A673 (cell line): Measurements from ENCODE around the gene DENND1A. TPM values are rescaled to one million over a fixed set of nuclear protein-coding genes. Genes with fewer than 3 reads are reported as not detected.

ENCODE experiments used
- BruUV-seq: library from RNA; stranded (reverse); fragments of 400-500 nt; replicated peaks from 2 replicates; lab custom pipeline; 2021; lab: Mats Ljungman, UMichigan
- CTCF ChIA-PET: fragments of 300-600 bp; sonication (Branson Sonifier 250); formaldehyde crosslinking; loops from one replicate; lab custom pipeline; 2022; ENCODE audit warnings: antibody characterized with exemption; lab: Charles Lee
- POLR2A ChIA-PET: fragments of 300-600 bp; sonication (Branson Sonifier 250); formaldehyde crosslinking; loops from one replicate; lab custom pipeline; 2022; ENCODE audit warnings: antibody characterized with exemption; ENCODE audit not compliant: low non-redundant PET; lab: Charles Lee
- DNase-seq: peaks from one replicate; pipeline ENCODE4 v3.0.0-alpha.2; 2015; ENCODE audit warnings: low spot score
- H3K27ac ChIP-seq: fragments of 200-600 bp; sonication (generic); 2 replicates; pipeline ENCODE4 v1.5.1; 2016; ENCODE audit warnings: mixed run types, low read depth, mild to moderate bottlenecking, mixed read lengths, antibody characterized with exemption, low read length; ENCODE audit not compliant: poor library complexity, severe bottlenecking
- H3K27me3 ChIP-seq: fragments of 200-600 bp; sonication (generic); replicated peaks from 2 replicates; pipeline ENCODE4 v1.6.1; 2017; ENCODE audit warnings: mixed run types, low read depth, mild to moderate bottlenecking, mixed read lengths, antibody characterized with exemption, low read length; ENCODE audit not compliant: insufficient read depth, poor library complexity
- H3K36me3 ChIP-seq: fragments of 200-600 bp; sonication (generic); 2 replicates; pipeline ENCODE4 v1.6.1; 2016; ENCODE audit warnings: mixed run types, mild to moderate bottlenecking, mixed read lengths, antibody characterized with exemption, low read length; ENCODE audit not compliant: insufficient read depth, poor library complexity, severe bottlenecking
- H3K4me1 ChIP-seq: fragments of 200-600 bp; sonication (generic); 2 replicates; pipeline ENCODE4 v1.6.1; 2017; ENCODE audit warnings: mixed run types, mild to moderate bottlenecking, mixed read lengths, antibody characterized with exemption, low read length; ENCODE audit not compliant: insufficient read depth, poor library complexity, severe bottlenecking
- H3K4me3 ChIP-seq: fragments of 200-600 bp; sonication (generic); 2 replicates; pipeline ENCODE4 v1.5.1; 2016; ENCODE audit warnings: low read depth, mixed run types, mild to moderate bottlenecking, mixed read lengths, low read length; ENCODE audit not compliant: poor library complexity, severe bottlenecking
- H3K9me3 ChIP-seq: fragments of 200-600 bp; sonication (generic); 2 replicates; pipeline ENCODE4 v1.6.1; 2016; ENCODE audit warnings: mixed run types, low read depth, mild to moderate bottlenecking, mixed read lengths, antibody characterized with exemption, low read length; ENCODE audit not compliant: poor library complexity, severe bottlenecking
- CTCF ChIP-seq: fragments of 300-800, 200-600 bp; sonication (generic); conservative IDR thresholded peaks from 2 replicates; pipeline ENCODE4 v1.5.1; 2017; ENCODE audit warnings: low read depth, mild to moderate bottlenecking, antibody characterized with exemption, low read length, moderate library complexity, mixed read lengths
- EZH2 ChIP-seq: fragments of 200-600 bp; sonication (generic); IDR thresholded peaks from 2 replicates; pipeline ENCODE4 v1.6.1; 2017; ENCODE audit warnings: borderline replicate concordance, low read depth, mild to moderate bottlenecking, mixed read lengths, antibody characterized with exemption, low read length; ENCODE audit not compliant: poor library complexity, severe bottlenecking
- intact Hi-C: fragments of 100-400 bp; cut with micrococcal nuclease; formaldehyde crosslinking; loops from one replicate; pipeline ENCODE4 v1.10.0; 2022; ENCODE audit not compliant: unreplicated experiment
- total RNA-seq: library from RNA; stranded (reverse); gene quantifications from 2 replicates; pipeline ENCODE4 v1.2.3, GENCODE V29; 2021

DENND1A gene
- total RNA-seq, 1 experiment from 2014 or later: 12.0 TPM

GRCh38 chr9:123445116-123445515, 484.8 kb downstream of the DENND1A start:
- H3K4me1 ChIP-seq: no peaks in the 10 kb centered on the region
- intact Hi-C loops: no loop called here
- TF ChIP-seq CTCF (no peak), EZH2 (no peak)
- H3K36me3 ChIP-seq: no peaks in the 10 kb centered on the region
- ChIA-PET POLR2A (no interaction called here), CTCF (no interaction called here)
- H3K27me3 ChIP-seq: no peaks in the 10 kb centered on the region
- DNase-seq: no peak
- H3K27ac ChIP-seq: no peak overlapping the region
- no peaks in the 10 kb centered on the region for H3K9me3 ChIP-seq
- no peak overlapping the region for H3K4me3 ChIP-seq
- BruUV-seq: no TSS peak

- TF ChIP-seq CTCF (no peak), EZH2 (no peak)
- Histone ChIP-seq H3K27me3 (no peaks in the 10 kb centered on the region), H3K9me3 (no peaks in the 10 kb centered on the region), H3K36me3 (no peaks in the 10 kb centered on the region), H3K4me3 (no peak overlapping the region), H3K27ac (no peak overlapping the region), H3K4me1 (no peaks in the 10 kb centered on the region)
- CTCF ChIA-PET: no interaction called here
- DNase-seq: no peak
- intact Hi-C loops: no loop called here
- no TSS peak for BruUV-seq
- POLR2A ChIA-PET: no interaction called here
Observed at GRCh38 chr9:123441769-123442168, 488.2 kb downstream of the DENND1A start.

GRCh38 chr9:123440256-123440655, 489.7 kb downstream of the DENND1A start:
- intact Hi-C loops: no loop called here
- Histone ChIP-seq H3K27ac (no peak overlapping the region), H3K9me3 (no peaks in the 10 kb centered on the region), H3K4me1 (no peaks in the 10 kb centered on the region), H3K4me3 (no peak overlapping the region), H3K27me3 (no peaks in the 10 kb centered on the region), H3K36me3 (no peaks in the 10 kb centered on the region)
- BruUV-seq: no TSS peak
- DNase-seq: no peak
- CTCF ChIA-PET: no interaction called here
- POLR2A ChIA-PET: no interaction called here
- no peak for TF ChIP-seq EZH2
- TF ChIP-seq CTCF: no peak
